HG03342 (cell line): ENCODE measurements around the gene CTNND2.

Experiments used
- ATAC-seq: cut with Tn5 transposase; IDR thresholded peaks from one replicate; pipeline ENCODE4 v1.9.1; 2021; ENCODE audit warnings: mild to moderate bottlenecking, moderate library complexity; ENCODE audit not compliant: unreplicated experiment

The CTNND2 gene

DNA sequence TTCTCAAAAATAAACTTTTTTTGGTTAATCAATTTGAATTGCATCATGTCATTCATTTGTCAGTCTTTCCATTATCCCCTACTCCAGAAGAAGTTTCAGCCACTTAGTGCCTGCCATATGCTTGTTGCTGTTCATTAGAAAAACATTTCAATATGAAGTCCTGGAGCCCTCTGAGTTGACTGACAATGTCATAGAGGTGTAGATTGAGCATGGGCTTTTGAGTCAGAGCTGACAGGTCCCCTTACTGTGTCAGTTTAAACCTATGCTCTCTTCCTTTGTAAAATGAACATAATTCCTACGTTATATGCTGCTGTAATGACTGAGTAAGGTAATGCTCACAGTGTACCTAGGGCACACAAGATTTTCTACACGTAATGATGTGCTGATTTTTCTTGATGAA is 114.0 kb downstream of the CTNND2 start:
- no peak for ATAC-seq

DNA sequence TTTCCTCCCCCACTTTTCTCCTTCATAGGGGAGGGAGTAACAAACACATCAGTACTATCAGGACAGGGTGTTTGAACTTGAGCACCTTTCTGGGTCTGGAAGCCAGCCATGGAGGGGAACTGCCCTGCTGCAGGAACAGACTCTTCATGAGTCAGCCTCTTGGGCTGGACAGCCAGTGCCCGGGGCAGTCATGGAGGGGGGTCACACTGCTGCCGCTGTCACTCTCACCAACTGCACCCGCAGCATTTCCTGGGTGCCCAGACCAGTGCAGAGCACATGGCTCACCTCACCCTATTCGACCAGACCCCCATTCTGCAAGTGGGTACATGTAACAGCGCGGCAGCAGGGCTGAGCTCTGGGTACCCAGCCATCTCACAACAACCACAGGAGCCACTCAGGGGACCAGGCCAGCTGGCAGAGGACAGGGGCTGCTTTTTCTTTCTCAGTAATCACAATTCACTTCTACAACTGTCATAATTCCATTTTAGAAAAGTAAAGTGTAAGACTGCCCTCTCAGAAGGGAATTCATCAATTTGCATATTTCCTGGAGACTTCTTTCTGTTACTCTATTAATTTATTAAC is 118.4 kb downstream of the CTNND2 start:
- no peak for ATAC-seq

DNA sequence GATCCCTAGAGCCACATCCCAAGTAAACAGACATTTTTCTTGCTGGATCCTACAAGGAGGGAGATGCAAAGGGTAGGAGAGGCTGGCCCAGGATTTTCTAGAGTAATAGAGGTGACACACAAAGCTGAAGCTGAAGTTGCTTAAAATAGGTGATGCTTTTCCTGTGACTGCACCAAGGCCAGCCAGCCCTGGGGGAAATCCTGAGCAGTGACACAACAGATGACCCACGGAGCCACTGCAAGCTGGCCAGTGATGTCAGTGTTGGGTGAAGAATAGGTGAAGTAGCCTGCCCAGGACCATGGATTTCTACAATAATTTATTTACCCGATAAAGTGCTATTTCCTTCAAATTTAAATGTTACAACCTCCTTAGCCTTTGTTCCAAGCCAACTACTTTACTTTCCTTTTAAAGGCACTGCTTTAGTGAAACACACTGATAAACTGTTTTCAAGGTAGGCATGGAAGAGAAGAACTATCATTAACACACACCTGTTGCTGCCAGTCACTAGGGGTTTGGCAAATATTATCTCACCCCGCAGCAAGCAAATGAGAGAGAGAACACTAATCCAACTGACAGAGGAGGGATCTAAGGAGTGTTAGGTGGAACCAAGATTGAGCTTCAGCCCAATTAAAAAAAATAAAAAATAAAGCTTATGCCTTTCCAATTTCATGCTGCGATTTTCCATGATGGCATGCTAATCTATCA is 123.5 kb downstream of the CTNND2 start:
- no peak for ATAC-seq

DNA sequence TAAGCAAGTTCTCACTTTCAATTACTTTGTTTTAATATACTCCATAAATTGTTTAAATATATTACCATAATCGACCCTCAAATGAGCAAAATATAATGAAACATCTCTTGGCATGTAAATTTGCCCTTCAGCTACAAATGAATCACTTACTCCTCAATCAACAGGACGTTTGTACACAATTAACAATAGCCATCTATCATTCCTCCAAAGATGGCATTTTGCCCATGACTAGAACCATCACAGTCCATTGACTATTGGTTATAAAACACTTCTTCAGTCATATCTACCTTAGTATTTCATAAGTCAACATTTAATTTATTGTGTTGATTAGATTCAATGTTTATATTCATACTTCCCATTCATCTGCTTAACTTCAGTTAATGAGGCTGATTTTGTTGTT is 127.2 kb downstream of the CTNND2 start:
- no peak for ATAC-seq

GRCh38 chr5:11770310-11770709 is 133.9 kb downstream of the CTNND2 start:
- no peak for ATAC-seq

GRCh38 chr5:11760934-11761603 is 143.2 kb downstream of the CTNND2 start:
- ATAC-seq: no peak

GRCh38 chr5:11758321-11758720 is 145.9 kb downstream of the CTNND2 start:
- ATAC-seq: no peak

DNA sequence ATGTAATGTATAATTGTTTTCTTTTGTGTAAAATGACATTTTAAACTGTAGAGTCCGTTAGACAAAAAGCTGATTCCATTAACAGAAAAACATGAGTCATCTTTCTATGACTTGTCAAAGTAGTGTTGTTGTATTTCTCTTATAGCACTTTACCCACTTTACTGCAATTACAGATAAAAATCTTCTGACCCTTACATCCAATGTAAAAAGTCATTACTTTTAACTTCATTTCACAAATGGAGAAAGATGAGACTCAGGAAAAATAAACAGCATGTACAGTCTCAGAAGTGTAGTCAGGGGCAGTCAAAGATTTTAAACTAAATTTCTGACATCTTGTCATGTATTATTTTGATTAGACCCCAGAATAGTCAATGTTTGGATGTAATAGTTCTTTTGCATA is 146.6 kb downstream of the CTNND2 start:
- no peak for ATAC-seq

GRCh38 chr5:11737010-11737409 is 167.2 kb downstream of the CTNND2 start:
- no peak for ATAC-seq

DNA sequence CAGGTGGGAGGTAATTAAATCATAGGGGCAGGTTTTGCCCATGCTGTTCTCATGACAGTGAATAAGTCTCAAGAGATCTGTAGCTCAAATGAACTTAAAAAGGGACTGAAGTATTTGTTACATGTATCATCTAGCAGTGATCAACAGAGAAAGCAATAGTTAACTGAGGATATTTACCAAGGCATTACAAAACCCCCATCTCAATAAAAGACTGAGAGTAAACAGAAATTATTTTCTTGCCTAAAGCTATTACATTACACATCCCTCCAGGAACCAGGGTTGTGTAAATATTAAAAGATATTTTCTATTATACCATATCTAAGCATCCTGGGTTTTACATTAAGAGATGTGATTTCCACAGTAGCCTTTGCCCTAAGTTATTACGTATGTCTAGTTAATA is 169.9 kb downstream of the CTNND2 start:
- no peak for ATAC-seq

DNA sequence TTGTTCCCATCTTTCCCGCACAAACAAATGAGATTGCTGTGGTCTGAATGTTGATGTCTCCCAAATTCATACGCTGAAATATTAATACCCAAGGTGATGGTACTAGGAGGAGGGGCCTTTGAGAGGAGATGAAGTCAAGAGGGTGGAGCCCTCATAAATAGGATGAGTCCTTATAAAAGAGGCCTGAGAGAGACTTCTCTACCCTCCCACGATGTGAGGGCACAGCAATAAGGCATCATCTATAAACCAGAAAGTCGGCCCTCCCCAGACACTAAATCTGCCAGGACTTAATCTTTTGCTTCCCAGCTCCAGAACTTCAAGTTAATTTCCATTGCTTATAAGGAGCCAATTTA is 170.4 kb downstream of the CTNND2 start:
- ATAC-seq: no peak

GRCh38 chr5:11733185-11733839 is 170.9 kb downstream of the CTNND2 start:
- no peak for ATAC-seq

- ATAC-seq: no peak
Observed at GRCh38 chr5:11724940-11725339, 179.3 kb downstream of the CTNND2 start.

- peak; percentile 73 for ATAC-seq
Observed at GRCh38 chr5:11719888-11720481, 184.3 kb downstream of the CTNND2 start.

- no peak for ATAC-seq
Observed at GRCh38 chr5:11715461-11716196, 188.6 kb downstream of the CTNND2 start.

DNA sequence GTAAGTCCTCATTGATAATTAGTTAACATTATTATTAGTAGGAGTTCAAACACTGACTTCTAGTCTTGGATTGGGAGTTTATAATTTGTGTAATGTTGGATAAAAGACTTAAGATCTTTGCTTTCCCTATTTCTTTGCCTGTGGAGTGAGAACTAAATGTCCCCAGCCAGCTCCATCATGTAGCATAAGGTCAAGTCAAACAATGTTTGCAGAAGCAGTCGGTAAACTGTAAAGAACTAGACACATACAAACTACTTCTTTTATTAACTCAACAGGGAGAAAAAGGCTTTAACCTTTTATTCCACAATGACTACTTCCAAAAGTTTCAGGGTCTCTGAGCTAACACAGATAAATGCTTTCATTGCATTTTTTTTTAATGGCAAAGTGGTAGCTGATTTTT is 192.3 kb downstream of the CTNND2 start:
- ATAC-seq: no peak

DNA sequence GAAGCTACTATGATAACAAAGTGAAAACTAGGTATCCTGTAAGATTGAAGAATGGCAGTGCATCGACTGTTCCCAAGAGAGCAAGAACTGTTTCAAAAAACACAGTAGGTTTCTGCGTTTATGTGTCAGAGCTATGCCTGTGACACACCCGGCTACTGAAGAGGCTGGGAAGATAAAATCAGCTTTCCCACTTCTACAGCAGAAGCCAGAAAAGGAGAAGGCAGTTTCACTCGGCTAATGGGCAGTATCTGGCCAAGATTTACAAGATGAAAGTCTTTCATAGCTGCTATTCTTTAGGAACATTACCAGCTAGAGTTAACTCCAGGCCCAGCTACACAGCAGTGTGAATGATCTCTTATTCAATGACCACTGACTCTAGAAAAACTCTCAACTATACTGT is 195.2 kb downstream of the CTNND2 start:
- no peak for ATAC-seq

- ATAC-seq: no peak
Observed at GRCh38 chr5:11704916-11705315, 199.3 kb downstream of the CTNND2 start.

DNA sequence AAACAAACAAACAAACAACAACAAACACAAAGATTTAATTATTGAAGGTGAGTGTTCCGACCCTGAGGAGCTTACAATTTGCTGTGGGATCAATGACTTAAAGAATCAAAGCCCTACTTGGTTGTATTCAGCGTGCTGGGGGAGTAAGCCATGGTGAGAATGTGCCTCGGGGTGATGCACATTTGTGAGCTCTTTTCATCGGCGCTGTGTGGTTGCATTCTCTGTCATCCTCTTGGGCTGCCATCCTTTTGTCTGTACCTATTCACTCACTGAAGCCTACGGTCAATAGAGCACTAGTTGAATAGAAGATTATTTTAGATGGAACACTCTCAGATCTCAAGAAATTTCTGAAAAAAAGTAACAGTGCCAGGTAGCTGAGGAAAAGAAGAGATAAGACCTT is 203.9 kb downstream of the CTNND2 start:
- ATAC-seq: no peak

- ATAC-seq: no peak
Observed at GRCh38 chr5:11692636-11693035, 211.6 kb downstream of the CTNND2 start.

GRCh38 chr5:11687498-11687897 is 216.7 kb downstream of the CTNND2 start:
- no peak for ATAC-seq
